HFFc6 (cell line): ENCODE results near the gene CCDC88B. TPM values are rescaled to one million over a fixed set of nuclear protein-coding genes. Genes with fewer than 3 reads are reported as not detected.

Experiments
- DNase-seq: peaks from one replicate; pipeline ENCODE4 v3.0.0-alpha.2; 2018
- H3K27ac Mint-ChIP-seq: 2 replicates; pipeline ENCODE4 v1.8.0; 2020; ENCODE audit warnings: mild to moderate bottlenecking, mixed read lengths
- H3K27me3 Mint-ChIP-seq: 2 replicates; pipeline ENCODE4 v1.8.0; 2021; ENCODE audit warnings: mild to moderate bottlenecking, moderate library complexity, mixed read lengths; ENCODE audit not compliant: insufficient read depth
- H3K36me3 Mint-ChIP-seq: 2 replicates; pipeline ENCODE4 v1.8.0; 2021; ENCODE audit warnings: low read depth, mixed read lengths
- H3K4me1 Mint-ChIP-seq: 2 replicates; pipeline ENCODE4 v1.8.0; 2020; ENCODE audit warnings: low read depth, mixed read lengths
- H3K4me3 Mint-ChIP-seq: 2 replicates; pipeline ENCODE4 v1.8.0; 2020; ENCODE audit warnings: mild to moderate bottlenecking, moderate library complexity, mixed read lengths
- H3K9me3 Mint-ChIP-seq: 2 replicates; pipeline ENCODE4 v1.8.0; 2020; ENCODE audit warnings: mild to moderate bottlenecking, mixed read lengths
- total RNA-seq, 6 experiments: library from RNA; stranded (reverse); fragmentation: NEBNext Ultra II Directional; extraction: Animal tissue kit (Norgen Biotek cat#: 25700); gene quantifications; 2 replicates in 1 of 6; 3 replicates in 5 of 6; pipeline ENCODE4 v1.2.3, GENCODE V29; 2021
- TF ChIP-seq, protein P1 (sequence below): fragments of 200-600 bp; sonication (generic); IDR thresholded peaks from 2 replicates; pipeline ENCODE4 v1.5.0; 2021; ENCODE audit warnings: antibody characterized with exemption, mild to moderate bottlenecking

Gene CCDC88B
- total RNA-seq, 6 experiments from 2014 or later: 0.45 to 1.9 (median 1.7) TPM

DNA sequence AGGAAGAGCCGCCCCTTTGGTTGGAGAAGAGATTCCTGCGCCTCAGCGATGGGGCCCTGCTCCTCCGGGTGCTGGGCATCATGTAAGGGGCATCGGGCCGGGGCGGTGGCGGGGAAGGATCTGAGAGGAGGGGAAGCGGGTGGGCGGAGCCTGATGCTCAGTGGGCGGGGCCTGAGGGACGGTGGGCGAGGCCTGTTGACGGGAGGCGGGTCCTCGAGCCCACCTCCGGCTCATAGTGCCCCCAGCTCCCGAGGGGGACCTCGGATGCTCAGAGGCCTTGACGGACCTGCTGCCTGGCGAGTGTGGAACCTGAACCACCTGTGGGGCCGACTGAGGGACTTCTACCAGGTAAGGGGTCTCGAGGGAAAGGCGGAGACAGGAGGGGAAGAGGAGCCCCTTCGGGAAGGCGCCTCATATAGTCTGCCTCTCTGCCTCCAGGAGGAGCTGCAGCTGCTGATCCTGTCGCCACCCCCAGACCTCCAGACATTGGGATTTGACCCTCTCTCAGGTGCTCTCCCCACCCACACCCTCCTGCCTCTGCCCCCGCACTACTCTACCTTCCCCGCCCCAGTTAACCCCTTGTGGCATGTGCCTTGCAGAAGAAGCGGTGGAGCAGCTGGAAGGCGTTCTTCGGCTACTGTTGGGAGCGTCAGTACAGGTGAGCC, 799 bp downstream of the CCDC88B start:
- Mint-ChIP-seq H3K36me3 (no peaks in the 10 kb centered on the region), H3K4me3 (no peak overlapping the region), H3K27ac (no peak overlapping the region), H3K9me3 (no peaks in the 10 kb centered on the region), H3K27me3 (peaks cover 8% of the 10 kb centered on the region; the same call in 1 of the 2 replicates), H3K4me1 (no peaks in the 10 kb centered on the region)
- TF ChIP-seq, protein P1, sequence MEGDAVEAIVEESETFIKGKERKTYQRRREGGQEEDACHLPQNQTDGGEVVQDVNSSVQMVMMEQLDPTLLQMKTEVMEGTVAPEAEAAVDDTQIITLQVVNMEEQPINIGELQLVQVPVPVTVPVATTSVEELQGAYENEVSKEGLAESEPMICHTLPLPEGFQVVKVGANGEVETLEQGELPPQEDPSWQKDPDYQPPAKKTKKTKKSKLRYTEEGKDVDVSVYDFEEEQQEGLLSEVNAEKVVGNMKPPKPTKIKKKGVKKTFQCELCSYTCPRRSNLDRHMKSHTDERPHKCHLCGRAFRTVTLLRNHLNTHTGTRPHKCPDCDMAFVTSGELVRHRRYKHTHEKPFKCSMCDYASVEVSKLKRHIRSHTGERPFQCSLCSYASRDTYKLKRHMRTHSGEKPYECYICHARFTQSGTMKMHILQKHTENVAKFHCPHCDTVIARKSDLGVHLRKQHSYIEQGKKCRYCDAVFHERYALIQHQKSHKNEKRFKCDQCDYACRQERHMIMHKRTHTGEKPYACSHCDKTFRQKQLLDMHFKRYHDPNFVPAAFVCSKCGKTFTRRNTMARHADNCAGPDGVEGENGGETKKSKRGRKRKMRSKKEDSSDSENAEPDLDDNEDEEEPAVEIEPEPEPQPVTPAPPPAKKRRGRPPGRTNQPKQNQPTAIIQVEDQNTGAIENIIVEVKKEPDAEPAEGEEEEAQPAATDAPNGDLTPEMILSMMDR: no peak; the same call in 1 of the 2 replicates
- DNase-seq: no peak

DNA sequence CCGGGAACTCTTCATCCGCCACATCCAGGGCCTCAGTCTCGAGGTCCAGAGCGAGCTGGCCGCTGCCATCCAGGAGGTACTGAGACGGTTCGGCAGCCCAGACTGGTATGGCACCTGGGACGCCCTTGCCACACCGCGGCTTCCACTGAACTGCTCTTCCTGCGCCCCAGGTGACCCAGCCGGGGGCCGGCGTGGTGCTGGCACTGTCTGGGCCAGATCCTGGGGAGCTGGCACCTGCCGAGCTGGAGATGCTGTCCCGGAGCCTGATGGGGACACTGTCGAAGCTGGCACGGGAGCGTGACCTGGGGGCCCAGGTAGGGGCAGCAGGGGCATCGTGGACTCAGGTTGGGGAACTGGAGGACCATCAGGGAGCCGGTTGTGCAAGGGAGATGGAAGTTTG, 1.4 kb downstream of the CCDC88B start:
- Mint-ChIP-seq H3K4me1 (no peaks in the 10 kb centered on the region), H3K4me3 (no peak overlapping the region), H3K27me3 (peaks cover 8% of the 10 kb centered on the region; the same call in 1 of the 2 replicates), H3K36me3 (no peaks in the 10 kb centered on the region), H3K9me3 (no peaks in the 10 kb centered on the region), H3K27ac (no peak overlapping the region)
- DNase-seq: no peak
- TF ChIP-seq, protein P1: no peak

DNA sequence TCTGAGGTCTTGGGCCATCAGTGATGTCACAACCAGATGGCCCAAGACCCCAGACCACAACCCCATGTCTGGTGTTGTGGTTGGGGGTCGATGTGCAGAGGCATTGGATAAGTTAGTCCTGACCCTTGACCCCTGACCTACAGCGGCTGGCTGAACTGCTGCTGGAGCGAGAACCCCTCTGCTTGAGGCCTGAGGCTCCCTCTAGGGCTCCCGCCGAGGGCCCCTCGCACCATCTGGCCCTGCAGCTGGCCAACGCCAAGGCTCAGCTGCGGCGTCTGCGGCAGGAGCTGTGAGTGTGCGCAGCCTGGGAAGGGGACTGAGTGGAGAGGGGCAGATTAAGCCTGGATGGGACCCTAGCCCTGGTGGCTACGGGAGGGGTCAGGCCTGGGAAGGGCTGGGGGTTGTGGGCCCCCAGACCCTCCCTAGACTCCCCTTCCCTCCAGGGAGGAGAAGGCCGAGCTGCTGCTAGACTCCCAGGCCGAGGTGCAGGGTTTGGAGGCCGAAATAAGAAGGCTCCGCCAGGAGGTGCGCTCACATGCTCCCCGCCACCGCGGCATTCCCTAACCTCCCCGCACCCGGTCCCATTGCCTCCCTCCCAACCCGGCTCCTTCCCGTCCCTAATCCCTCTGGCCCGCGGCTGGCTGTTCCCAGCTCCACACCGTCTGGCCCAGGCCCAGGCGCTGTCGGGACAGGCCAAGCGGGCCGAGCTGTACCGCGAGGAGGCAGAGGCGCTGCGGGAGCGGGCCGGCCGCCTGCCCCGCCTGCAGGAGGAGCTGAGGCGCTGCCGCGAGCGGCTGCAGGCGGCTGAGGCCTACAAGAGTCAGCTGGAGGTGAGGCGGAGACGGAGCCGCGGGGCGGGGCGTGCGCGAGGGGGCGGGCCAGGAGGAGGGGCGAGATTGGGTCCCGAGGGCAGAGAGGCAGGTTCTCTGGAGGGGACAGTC, 2.1 kb downstream of the CCDC88B start:
- peak; percentile 88 for DNase-seq
- no peaks in the 10 kb centered on the region for H3K36me3 Mint-ChIP-seq
- no peaks in the 10 kb centered on the region for H3K4me1 Mint-ChIP-seq
- peaks cover 8% of the 10 kb centered on the region; the same call in 1 of the 2 replicates for H3K27me3 Mint-ChIP-seq
- TF ChIP-seq, protein P1: peak; percentile 74
- H3K27ac Mint-ChIP-seq: peak overlapping the region; percentile 68
- H3K4me3 Mint-ChIP-seq: peak overlapping the region; percentile 66
- no peaks in the 10 kb centered on the region for H3K9me3 Mint-ChIP-seq

DNA sequence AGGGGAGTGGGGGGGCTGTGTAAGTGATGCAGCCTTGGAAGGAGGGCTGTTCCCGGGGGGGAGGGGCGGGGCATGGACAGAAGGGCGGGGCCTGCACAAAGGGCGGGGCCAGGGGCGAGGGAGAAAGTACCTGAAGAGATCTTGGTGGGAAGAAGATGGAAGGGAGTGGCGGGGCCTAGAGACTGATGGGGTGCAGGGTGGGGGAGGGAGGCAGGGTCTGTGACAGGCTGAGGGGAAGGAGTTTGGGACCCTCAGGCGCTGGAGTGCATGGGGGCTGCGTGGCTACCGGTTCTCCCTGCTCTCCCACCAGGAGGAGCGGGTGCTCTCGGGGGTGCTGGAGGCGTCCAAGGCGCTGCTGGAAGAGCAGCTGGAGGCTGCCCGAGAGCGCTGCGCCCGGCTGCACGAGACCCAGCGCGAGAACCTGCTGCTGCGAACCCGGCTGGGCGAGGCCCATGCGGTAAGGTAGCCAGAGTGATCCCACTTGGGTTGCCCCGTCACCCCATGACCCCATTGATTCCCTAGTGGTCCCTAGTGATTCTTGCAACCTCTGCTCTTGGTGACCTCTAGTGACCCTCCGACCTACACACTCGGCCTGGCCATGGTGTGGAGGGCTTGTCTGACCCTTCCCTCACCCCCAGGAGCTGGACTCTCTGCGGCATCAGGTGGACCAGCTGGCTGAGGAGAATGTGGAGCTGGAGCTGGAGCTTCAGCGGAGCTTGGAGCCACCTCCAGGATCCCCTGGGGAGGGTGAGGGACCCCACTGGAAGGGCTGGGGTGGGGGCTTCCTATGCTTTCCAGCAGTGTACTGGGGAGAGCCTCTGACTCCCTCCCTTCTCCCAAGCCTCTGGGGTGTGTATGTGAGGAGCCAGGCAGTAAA, 3.1 kb downstream of the CCDC88B start:
- Mint-ChIP-seq H3K4me3 (no peak overlapping the region), H3K4me1 (no peaks in the 10 kb centered on the region), H3K27ac (no peak overlapping the region; the same call in 1 of the 2 replicates), H3K9me3 (no peaks in the 10 kb centered on the region), H3K36me3 (no peaks in the 10 kb centered on the region), H3K27me3 (peaks cover 7% of the 10 kb centered on the region)
- TF ChIP-seq, protein P1: no peak
- DNase-seq: no peak
